SK-N-SH treated with all-trans-retinoic acid at 6 μM for 48 hours (cell line): Measurements from ENCODE around the gene XRCC4.

Experiments used
- ARNTL ChIP-seq: fragments of 450-650 bp; formaldehyde crosslinking; IDR thresholded peaks from 2 replicates; pipeline ENCODE4 v1.5.0; 2020; ENCODE audit warnings: low read depth, mild to moderate bottlenecking, moderate library complexity, borderline replicate concordance
- GLIS3 ChIP-seq: fragments of 250-450 bp; sonication (Bioruptor Pico); IDR thresholded peaks from 2 replicates; pipeline ENCODE4 v1.5.0; 2020; ENCODE audit warnings: mild to moderate bottlenecking, moderate library complexity
- OSR1 ChIP-seq: fragments of 250-450 bp; sonication (Bioruptor Pico); IDR thresholded peaks from 2 replicates; pipeline ENCODE4 v1.8.0; 2022; ENCODE audit warnings: moderate library complexity, mild to moderate bottlenecking, inconsistent platforms
- RARB ChIP-seq: fragments of 250-450 bp; sonication (Bioruptor Pico); IDR thresholded peaks from 2 replicates; pipeline ENCODE4 v1.8.0; 2021; ENCODE audit warnings: mild to moderate bottlenecking, moderate library complexity
- SNAI2 ChIP-seq: fragments of 250-450 bp; sonication (Bioruptor Pico); IDR thresholded peaks from 2 replicates; pipeline ENCODE4 v1.5.0; 2020; ENCODE audit warnings: mild to moderate bottlenecking, moderate library complexity
- TOX ChIP-seq: fragments of 250-450 bp; sonication (Bioruptor Pico); IDR thresholded peaks from 2 replicates; pipeline ENCODE4 v1.8.0; 2021; ENCODE audit warnings: mild to moderate bottlenecking, moderate library complexity, borderline replicate concordance
- ZC3H10 ChIP-seq: fragments of 250-450 bp; sonication (Bioruptor Pico); IDR thresholded peaks from 2 replicates; pipeline ENCODE4 v1.5.1; 2021; ENCODE audit warnings: mild to moderate bottlenecking, moderate library complexity
- ZFP30 ChIP-seq: fragments of 450-650 bp; formaldehyde crosslinking; IDR thresholded peaks from 2 replicates; pipeline ENCODE4 v1.5.0; 2022; ENCODE audit warnings: mild to moderate bottlenecking, moderate library complexity
- ZNF70 ChIP-seq: fragments of 450-650 bp; formaldehyde crosslinking; IDR thresholded peaks from 2 replicates; pipeline ENCODE4 v1.5.0; 2020; ENCODE audit warnings: mild to moderate bottlenecking, moderate library complexity
- ZNF8 ChIP-seq: fragments of 450-650 bp; formaldehyde crosslinking; IDR thresholded peaks from 2 replicates; pipeline ENCODE4 v1.5.0; 2020; ENCODE audit warnings: mild to moderate bottlenecking, moderate library complexity
- TF ChIP-seq, protein P1 (sequence below): fragments of 250-450 bp; sonication (Bioruptor Pico); IDR thresholded peaks from 2 replicates; pipeline ENCODE4 v1.5.1; 2021; ENCODE audit warnings: mild to moderate bottlenecking, moderate library complexity

DNA sequence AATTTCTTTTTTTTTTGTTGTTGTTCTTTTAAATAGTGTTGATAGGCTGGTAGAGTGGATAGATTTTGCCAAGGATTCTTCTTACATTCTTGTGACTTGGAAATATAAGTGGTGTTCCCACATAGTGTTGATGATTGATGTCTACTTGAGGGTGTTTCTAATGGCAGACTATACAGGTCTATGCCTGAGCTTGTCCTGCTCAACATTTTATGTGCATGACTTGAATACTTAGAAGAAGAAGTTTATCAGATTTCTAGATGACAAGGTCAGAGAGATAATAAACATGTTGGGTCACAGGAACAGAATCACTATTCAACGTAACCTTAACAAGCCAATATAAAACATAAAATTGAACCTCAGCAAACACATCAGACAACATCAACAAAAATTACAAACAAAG is 24.2 kb downstream of the XRCC4 start:
- TF ChIP-seq ZC3H10: no peak
- TF ChIP-seq TOX (CRISPR knock-in tag): no peak
- no peak for TF ChIP-seq GLIS3 (CRISPR knock-in tag)
- TF ChIP-seq ARNTL (CRISPR knock-in tag): no peak
- no peak for TF ChIP-seq RARB (CRISPR knock-in tag)
- TF ChIP-seq ZNF8 (CRISPR knock-in tag): no peak
- TF ChIP-seq ZFP30 (CRISPR knock-in tag): no peak
- TF ChIP-seq, protein P1, sequence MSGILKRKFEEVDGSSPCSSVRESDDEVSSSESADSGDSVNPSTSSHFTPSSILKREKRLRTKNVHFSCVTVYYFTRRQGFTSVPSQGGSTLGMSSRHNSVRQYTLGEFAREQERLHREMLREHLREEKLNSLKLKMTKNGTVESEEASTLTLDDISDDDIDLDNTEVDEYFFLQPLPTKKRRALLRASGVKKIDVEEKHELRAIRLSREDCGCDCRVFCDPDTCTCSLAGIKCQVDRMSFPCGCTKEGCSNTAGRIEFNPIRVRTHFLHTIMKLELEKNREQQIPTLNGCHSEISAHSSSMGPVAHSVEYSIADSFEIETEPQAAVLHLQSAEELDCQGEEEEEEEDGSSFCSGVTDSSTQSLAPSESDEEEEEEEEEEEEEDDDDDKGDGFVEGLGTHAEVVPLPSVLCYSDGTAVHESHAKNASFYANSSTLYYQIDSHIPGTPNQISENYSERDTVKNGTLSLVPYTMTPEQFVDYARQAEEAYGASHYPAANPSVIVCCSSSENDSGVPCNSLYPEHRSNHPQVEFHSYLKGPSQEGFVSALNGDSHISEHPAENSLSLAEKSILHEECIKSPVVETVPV (CRISPR knock-in tag): no peak
- no peak for TF ChIP-seq SNAI2 (CRISPR knock-in tag)
- no peak for TF ChIP-seq ZNF70 (CRISPR knock-in tag)
- TF ChIP-seq OSR1 (CRISPR knock-in tag): no peak
